Adrenal gland (tissue), 5 donors: ENCODE data around the gene COL6A2.

ENCODE experiments used
- CTCF ChIP-seq, 6 experiments: fragments of 450-650 bp in 4 of 6; fragments of 200-600 bp in 2 of 6; sonication (generic) in 1 of 6; IDR thresholded peaks; 1 replicate in 5 of 6; 2 replicates in 1 of 6; pipeline versions ENCODE4 v1.5.1 to v1.8.0; 2016 to 2021; ENCODE audit warnings: antibody characterized with exemption in 6 of 6, mild to moderate bottlenecking in 2 of 6, moderate library complexity in 1 of 6
- POLR2A ChIP-seq, 2 donors: fragments of 450-650 bp; IDR thresholded peaks; one replicate each; pipeline ENCODE4 v1.6.1; 2017; ENCODE audit warnings: antibody characterized with exemption in 2 of 2, mild to moderate bottlenecking in 2 of 2, moderate library complexity in 1 of 2
- donor health status: DM: no; HTN: no; CAD: no.

DNA sequence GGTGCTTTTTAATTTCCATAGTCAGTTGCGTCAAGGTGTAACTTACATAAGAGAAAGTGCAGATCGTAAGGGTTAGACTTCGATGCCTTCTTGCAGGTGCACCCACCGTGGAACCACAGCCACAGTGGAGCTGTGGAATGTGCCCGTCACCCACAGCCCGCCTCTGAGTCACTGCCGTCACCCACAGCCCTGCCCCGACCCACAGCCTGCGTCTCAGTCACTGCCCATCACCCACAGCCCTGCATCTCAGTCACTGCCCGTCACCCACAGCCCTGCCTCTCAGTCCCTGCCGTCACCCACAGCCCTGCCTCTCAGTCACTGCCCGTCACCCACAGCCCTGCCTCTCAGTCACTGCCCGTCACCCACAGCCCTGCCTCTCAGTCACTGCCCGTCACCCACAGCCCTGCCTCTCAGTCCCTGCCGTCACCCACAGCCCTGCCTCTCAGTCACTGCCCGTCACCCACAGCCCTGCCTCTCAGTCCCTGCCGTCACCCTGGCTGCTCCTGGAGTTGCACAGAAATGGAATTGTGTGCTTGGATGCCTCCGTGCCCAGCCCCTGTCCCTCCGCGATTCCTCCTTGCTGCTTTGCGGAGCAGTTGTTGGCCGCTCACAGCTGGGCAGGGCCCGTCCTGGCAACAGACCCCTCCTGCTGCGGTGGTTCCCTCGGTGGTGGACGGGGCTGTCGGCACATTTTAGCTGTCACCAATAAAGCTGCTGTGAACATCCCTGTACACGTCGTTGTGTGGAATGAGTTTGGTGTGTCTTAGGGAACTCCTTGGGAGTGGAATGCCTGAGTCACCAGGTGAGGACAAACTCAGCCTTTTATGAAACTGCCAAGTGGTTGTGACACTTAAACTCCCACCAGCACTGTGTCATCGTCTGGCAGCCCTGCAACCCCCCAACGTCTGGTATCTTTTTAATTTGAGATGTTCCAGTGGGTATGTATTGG is 44.9 kb upstream of the COL6A2 start:
- no peak for TF ChIP-seq CTCF (IDR thresholded peaks at IDR 0.05)
- TF ChIP-seq POLR2A (IDR thresholded peaks at IDR 0.05) = no peak
